BE2C (cell line): ENCODE data around the gene BCAM.
"Not testable (repeated sequence)": the region's sequence is repeated elsewhere in the genome, so short reads cannot be mapped to it uniquely, and the experiment has no call there.

Source experiments
- DNase-seq: peaks from one replicate; pipeline ENCODE4 v3.0.0-alpha.2; 2020
- H3K27me3 ChIP-seq: fragments of 250-450 bp; sonication (Bioruptor Pico); 2 replicates; pipeline ENCODE4 v1.5.1; 2020; ENCODE audit warnings: mild to moderate bottlenecking
- H3K36me3 ChIP-seq: fragments of 250-450 bp; sonication (Bioruptor Pico); 2 replicates; pipeline ENCODE4 v1.5.1; 2020; ENCODE audit warnings: mild to moderate bottlenecking
- H3K4me1 ChIP-seq: fragments of 250-450 bp; sonication (Bioruptor Pico); 2 replicates; pipeline ENCODE4 v1.5.1; 2020
- H3K4me3 ChIP-seq: 2 replicates; pipeline ENCODE4 v1.5.1; 2011; ENCODE audit warnings: low read depth, low read length
- H3K9me3 ChIP-seq: fragments of 250-450 bp; sonication (Bioruptor Pico); 2 replicates; pipeline ENCODE4 v1.5.1; 2020
- TF ChIP-seq, protein P1 (sequence below): IDR thresholded peaks from 2 replicates; pipeline ENCODE4 v1.5.1; 2012; ENCODE audit warnings: mild to moderate bottlenecking, low read depth, low read length

BCAM gene

DNA sequence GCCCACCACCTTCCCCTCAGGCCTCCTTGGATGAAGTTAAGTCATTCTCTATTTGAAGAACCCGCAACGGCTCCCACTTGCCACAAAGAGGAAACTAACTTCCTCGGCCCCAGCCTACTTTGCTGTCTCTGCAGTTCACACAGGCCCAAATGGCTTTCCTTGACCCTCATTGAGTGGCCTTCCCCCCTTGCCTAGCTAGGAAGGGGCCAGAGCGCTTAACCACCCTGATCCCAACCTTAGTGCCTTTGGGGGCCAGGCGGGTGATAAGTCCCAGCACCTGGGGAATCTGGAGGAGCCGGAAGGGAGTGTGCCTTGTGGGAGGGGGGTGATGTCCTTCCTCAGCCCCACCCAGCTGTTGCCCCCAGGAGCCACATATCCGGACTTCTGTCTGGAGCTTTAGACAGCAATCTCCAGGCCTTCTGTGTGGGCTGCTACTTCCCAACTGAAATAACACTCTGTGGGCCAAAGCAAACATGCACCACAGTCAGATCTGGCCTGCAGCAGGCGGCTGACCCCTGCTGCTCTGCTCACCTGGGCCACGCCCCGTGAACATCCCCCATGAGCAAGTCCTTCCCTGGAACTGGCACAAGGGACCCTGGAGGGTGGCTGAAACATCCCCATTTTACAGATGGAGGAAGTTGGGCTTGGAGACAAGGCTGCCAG, 47.6 kb downstream of the BCAM start:
- Histone ChIP-seq H3K36me3 (no peaks in the 10 kb centered on the region), H3K27me3 (no peaks in the 10 kb centered on the region), H3K9me3 (no peaks in the 10 kb centered on the region), H3K4me3 (no peak overlapping the region), H3K4me1 (peaks cover under 1% of the 10 kb centered on the region)
- TF ChIP-seq, protein P1, sequence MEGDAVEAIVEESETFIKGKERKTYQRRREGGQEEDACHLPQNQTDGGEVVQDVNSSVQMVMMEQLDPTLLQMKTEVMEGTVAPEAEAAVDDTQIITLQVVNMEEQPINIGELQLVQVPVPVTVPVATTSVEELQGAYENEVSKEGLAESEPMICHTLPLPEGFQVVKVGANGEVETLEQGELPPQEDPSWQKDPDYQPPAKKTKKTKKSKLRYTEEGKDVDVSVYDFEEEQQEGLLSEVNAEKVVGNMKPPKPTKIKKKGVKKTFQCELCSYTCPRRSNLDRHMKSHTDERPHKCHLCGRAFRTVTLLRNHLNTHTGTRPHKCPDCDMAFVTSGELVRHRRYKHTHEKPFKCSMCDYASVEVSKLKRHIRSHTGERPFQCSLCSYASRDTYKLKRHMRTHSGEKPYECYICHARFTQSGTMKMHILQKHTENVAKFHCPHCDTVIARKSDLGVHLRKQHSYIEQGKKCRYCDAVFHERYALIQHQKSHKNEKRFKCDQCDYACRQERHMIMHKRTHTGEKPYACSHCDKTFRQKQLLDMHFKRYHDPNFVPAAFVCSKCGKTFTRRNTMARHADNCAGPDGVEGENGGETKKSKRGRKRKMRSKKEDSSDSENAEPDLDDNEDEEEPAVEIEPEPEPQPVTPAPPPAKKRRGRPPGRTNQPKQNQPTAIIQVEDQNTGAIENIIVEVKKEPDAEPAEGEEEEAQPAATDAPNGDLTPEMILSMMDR, result no peak
- DNase-seq, result no peak

DNA sequence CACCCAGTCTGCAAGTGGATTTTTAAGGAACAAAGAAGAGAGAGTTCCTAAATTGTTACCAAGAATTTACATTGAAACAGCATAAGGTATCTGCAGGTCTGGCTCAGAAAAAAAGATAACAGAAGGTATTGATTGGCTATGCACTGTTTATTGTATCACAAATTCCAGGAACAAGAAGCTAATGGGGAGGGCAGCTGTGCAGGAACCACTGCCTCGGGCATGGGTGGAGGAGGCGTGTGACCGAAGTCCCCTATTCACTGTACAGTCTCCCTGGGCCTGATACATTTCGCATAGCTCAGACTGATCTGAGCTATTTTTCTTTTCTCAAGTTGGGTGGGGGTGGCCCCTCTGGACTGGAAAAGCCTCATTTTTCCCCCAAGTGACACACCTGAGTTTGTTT, 48.9 kb downstream of the BCAM start:
- H3K36me3 ChIP-seq, result no peaks in the 10 kb centered on the region
- H3K4me3 ChIP-seq, result no peak overlapping the region
- no peak for DNase-seq
- H3K4me1 ChIP-seq, result no peaks in the 10 kb centered on the region
- TF ChIP-seq, protein P1, result no peak
- no peaks in the 10 kb centered on the region; the same call in 1 of the 2 replicates for H3K9me3 ChIP-seq
- H3K27me3 ChIP-seq, result no peaks in the 10 kb centered on the region

DNA sequence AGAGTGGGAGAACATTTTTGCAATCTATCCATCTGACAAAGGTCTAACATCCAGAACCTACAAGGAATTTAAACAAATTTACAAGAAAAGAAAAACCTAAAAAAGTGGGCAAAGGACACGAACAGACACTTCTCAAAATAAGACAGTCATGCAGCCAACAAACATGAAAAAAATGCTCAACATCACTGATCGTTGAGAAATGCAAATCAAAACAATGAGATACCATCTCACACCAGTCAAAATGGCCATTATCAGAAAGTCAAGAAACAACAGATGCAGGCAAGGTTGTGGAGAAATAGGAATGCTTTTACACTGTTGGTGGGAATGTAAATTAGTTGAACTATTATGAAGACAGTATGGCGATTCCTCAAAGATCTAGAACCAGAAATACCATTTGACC, 52.7 kb downstream of the BCAM start:
- not testable (repeated sequence) for H3K4me1 ChIP-seq, DNase-seq, H3K27me3 ChIP-seq, H3K36me3 ChIP-seq, H3K4me3 ChIP-seq, H3K9me3 ChIP-seq

DNA sequence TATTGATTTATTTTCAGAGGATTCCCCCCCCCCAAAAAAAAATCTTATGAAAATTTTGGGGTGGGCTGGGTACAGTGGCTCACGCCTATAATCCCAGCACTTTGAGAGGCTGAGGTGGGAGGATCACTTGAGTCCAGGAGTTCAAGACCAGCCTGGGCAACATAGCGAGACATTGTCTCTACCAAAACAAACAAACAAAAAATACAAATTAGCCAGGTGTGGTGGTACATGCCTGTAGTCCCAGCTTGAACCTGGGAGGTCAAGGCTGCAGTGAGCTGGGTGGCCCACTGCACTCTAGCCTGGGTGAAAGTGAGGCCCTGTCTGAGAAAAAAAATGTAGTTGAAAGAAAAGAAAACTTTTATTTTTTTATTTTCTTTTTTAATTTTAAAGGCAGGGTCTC, 55.1 kb downstream of the BCAM start:
- H3K9me3 ChIP-seq, result no peaks in the 10 kb centered on the region; the same call in 1 of the 2 replicates
- no peaks in the 10 kb centered on the region; the same call in 1 of the 2 replicates for H3K36me3 ChIP-seq
- DNase-seq, result no peak
- no peaks in the 10 kb centered on the region for H3K4me1 ChIP-seq
- no peak overlapping the region for H3K4me3 ChIP-seq
- TF ChIP-seq, protein P1, result no peak
- no peaks in the 10 kb centered on the region for H3K27me3 ChIP-seq

DNA sequence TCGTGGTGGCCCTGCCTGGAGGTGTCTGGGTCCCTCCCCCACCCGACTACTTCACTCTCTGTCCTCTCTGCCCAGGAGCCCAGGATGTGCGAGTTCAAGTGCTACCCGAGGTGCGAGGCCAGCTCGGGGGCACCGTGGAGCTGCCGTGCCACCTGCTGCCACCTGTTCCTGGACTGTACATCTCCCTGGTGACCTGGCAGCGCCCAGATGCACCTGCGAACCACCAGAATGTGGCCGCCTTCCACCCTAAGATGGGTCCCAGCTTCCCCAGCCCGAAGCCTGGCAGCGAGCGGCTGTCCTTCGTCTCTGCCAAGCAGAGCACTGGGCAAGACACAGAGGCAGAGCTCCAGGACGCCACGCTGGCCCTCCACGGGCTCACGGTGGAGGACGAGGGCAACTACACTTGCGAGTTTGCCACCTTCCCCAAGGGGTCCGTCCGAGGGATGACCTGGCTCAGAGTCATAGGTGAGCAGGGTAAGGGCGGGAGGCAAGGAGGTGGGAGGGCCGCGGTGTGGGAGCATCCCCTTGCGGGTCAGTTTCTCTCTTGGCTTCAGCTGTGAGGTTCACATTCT, 56.4 kb downstream of the BCAM start:
- no peak for DNase-seq
- TF ChIP-seq, protein P1, result no peak
- no peak overlapping the region for H3K4me3 ChIP-seq
- no peaks in the 10 kb centered on the region; the same call in 1 of the 2 replicates for H3K36me3 ChIP-seq
- no peaks in the 10 kb centered on the region; the same call in 1 of the 2 replicates for H3K9me3 ChIP-seq
- H3K27me3 ChIP-seq, result no peaks in the 10 kb centered on the region
- no peaks in the 10 kb centered on the region for H3K4me1 ChIP-seq

DNA sequence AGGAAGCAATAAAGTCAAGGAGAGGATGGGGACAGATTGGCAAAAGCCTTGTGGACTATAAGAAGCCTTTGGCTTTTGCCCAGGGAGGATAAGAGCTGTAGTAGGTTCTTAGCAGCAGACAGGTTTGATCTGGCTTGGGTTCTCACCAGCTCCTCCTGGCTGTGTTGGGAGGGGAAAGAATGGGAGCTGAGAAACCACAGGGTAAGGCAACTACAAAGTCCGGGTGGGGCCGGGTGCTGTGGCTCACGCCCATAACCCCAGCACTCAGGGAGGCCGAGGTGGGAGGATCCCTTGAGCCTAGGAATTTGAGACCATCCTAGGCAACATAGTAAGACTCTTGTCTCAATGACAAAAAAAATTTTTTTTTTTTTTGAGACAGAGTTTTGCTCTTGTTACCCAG, 57.8 kb downstream of the BCAM start:
- Histone ChIP-seq H3K9me3 (no peaks in the 10 kb centered on the region; the same call in 1 of the 2 replicates), H3K27me3 (no peaks in the 10 kb centered on the region), H3K4me3 (no peak overlapping the region), H3K36me3 (no peaks in the 10 kb centered on the region; the same call in 1 of the 2 replicates), H3K4me1 (no peaks in the 10 kb centered on the region)
- TF ChIP-seq, protein P1, result no peak
- DNase-seq, result no peak
